ENCODE results near the gene GSTP1. TPM values are rescaled to one million over a fixed set of nuclear protein-coding genes. Genes with fewer than 3 reads are reported as not detected.
"Not testable (repeated sequence)": the region's sequence is repeated elsewhere in the genome, so short reads cannot be mapped to it uniquely, and the experiment has no call there.

Gene GSTP1
- total and polyA plus RNA-seq, 8 donors: 393 to 2,840 (median 647) TPM

DNA sequence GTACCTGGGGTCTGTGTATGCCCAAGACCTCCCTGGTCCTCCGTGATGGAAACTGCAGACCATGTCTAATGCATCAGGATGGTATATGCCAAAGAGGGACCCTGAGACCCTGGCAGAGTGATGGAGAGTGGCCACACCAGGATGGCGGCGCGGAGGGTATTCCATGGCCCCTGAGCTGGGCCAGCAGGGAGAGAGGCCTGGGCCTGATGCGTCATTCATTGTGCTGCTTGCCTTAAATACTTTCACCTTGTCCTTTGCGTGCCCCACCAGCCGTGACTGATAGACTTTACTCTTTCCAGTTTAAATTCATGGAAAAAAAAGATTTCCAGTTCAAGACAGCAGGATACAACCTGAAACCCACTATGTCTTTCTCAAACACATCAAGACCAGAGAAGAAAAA lies 17.5 kb downstream of the GSTP1 start:
- intact Hi-C loops (cut with DNase I; ENCODE audit: low total_unique reads): no loop called here
- no peaks in the 10 kb centered on the region for H3K36me3 ChIP-seq
- 88 to 96% (median 95%) methylated on average over 7 of the region's 7 CpGs for WGBS, 5 donors
- H3K4me1 ChIP-seq: peaks cover 2 to 14% (median 4%) of the 10 kb centered on the region in 4 donors
- no peaks in the 10 kb centered on the region for H3K9me3 ChIP-seq
- no peak overlapping the region for H3K27ac ChIP-seq
- H3K4me3 ChIP-seq: no peak overlapping the region
- TF ChIP-seq POLR2AphosphoS5 (IDR thresholded peaks at IDR 0.05): no peak
- TF ChIP-seq POLR2A (IDR thresholded peaks at IDR 0.05): no peak
- no peak for TF ChIP-seq EP300 (IDR thresholded peaks at IDR 0.05)
- TF ChIP-seq, protein P1, sequence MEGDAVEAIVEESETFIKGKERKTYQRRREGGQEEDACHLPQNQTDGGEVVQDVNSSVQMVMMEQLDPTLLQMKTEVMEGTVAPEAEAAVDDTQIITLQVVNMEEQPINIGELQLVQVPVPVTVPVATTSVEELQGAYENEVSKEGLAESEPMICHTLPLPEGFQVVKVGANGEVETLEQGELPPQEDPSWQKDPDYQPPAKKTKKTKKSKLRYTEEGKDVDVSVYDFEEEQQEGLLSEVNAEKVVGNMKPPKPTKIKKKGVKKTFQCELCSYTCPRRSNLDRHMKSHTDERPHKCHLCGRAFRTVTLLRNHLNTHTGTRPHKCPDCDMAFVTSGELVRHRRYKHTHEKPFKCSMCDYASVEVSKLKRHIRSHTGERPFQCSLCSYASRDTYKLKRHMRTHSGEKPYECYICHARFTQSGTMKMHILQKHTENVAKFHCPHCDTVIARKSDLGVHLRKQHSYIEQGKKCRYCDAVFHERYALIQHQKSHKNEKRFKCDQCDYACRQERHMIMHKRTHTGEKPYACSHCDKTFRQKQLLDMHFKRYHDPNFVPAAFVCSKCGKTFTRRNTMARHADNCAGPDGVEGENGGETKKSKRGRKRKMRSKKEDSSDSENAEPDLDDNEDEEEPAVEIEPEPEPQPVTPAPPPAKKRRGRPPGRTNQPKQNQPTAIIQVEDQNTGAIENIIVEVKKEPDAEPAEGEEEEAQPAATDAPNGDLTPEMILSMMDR (IDR thresholded peaks at IDR 0.05): no peak
- no peak for DNase-seq
- H3K27me3 ChIP-seq: no peaks in the 10 kb centered on the region

DNA sequence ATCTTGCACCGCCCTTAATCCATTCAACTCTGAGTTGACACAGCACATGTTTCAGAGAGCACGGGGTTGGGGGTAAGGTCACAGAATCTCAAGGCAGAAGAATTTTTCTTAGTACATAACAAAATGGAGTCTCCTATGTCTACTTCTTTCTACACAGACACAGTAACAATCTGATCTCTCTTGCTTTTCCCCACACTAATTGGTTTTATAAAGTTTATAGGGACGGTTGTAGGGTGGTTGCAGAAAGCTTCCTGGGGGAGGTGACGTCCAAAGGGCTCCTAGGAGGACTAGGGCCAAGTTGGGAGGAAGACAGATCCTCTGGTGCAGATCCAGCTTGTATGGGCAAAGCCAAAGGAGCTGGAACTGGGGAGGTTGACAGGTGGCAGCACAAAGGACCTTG lies 20.5 kb downstream of the GSTP1 start:
- H3K4me1 ChIP-seq: peaks cover 16 to 40% (median 27%) of the 10 kb centered on the region in 4 donors
- H3K27ac ChIP-seq; H3K27me3 ChIP-seq; H3K36me3 ChIP-seq; H3K4me3 ChIP-seq; DNase-seq; H3K9me3 ChIP-seq; intact Hi-C loops (cut with DNase I; ENCODE audit: low total_unique reads): not testable (repeated sequence)
- WGBS, 5 donors: 64 to 75% (median 73%) methylated on average over 2 to 3 of the region's 4 CpGs

GRCh38 chr11:67604815-67605214 lies 21.2 kb downstream of the GSTP1 start:
- Histone ChIP-seq H3K27ac (no peak overlapping the region), H3K9me3 (no peaks in the 10 kb centered on the region), H3K4me1 (peaks cover 16 to 41% (median 27%) of the 10 kb centered on the region in 4 donors), H3K4me3 (no peak overlapping the region), H3K36me3 (peaks cover 11 to 16% (median 15%) of the 10 kb centered on the region in 4 donors), H3K27me3 (no peaks in the 10 kb centered on the region)
- intact Hi-C loops (cut with DNase I; ENCODE audit: low total_unique reads): no loop called here
- DNase-seq: no peak
- WGBS, 5 donors: 77 to 93% (median 90%) methylated on average over 2 of the region's 2 CpGs
- TF ChIP-seq POLR2A (IDR thresholded peaks at IDR 0.05): no peak
- no peak for TF ChIP-seq EP300 (IDR thresholded peaks at IDR 0.05)
- TF ChIP-seq, protein P1 (IDR thresholded peaks at IDR 0.05): no peak
- TF ChIP-seq POLR2AphosphoS5 (IDR thresholded peaks at IDR 0.05): no peak

- intact Hi-C loops (cut with DNase I; ENCODE audit: low total_unique reads): no loop called here
- Histone ChIP-seq H3K4me3 (no peak overlapping the region), H3K9me3 (no peaks in the 10 kb centered on the region), H3K4me1 (peaks cover 16 to 41% (median 27%) of the 10 kb centered on the region in 4 donors), H3K36me3 (peaks cover 17 to 22% (median 21%) of the 10 kb centered on the region in 4 donors), H3K27me3 (no peaks in the 10 kb centered on the region), H3K27ac (peak overlapping the region in 2 of 5 donors; percentile 90 to 92)
- no peak for TF ChIP-seq POLR2AphosphoS5 (IDR thresholded peaks at IDR 0.05)
- no peak for DNase-seq
- 57 to 67% (median 61%) methylated on average over 10 to 11 of the region's 11 CpGs for WGBS, 5 donors
Measured at GRCh38 chr11:67605231-67606011, 21.8 kb downstream of the GSTP1 start.

DNA sequence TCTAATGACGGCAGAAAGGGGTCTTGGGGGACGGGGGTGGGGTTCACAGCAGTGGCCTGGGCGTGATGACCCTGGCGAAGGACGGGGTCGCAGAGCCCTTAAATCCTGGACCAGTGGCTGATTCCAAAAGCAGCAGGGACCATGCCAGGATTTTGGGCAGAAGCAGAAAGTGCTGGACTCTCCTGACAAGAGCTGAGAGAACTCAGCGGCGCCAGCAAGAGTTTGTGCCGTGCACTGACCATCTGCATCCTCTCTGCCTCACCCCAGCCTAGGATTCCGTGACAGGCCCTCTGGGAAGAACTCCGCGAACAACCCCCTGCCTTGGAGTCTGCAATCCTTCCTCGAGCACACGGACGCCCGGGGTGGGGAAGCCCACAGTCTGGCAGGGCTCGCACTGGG lies 22.5 kb downstream of the GSTP1 start:
- no peak for DNase-seq
- H3K4me1 ChIP-seq: peaks cover 16 to 41% (median 27%) of the 10 kb centered on the region in 4 donors
- 31 to 43% (median 39%) methylated on average over 14 to 17 of the region's 17 CpGs for WGBS, 5 donors
- H3K9me3 ChIP-seq: no peaks in the 10 kb centered on the region
- peak overlapping the region; percentile 96 to 99 (median 98) for H3K4me3 ChIP-seq
- intact Hi-C loops (cut with DNase I; ENCODE audit: low total_unique reads): no loop called here
- peak overlapping the region in 4 of 5 donors; percentile 81 to 92 (median 91) for H3K27ac ChIP-seq
- no peaks in the 10 kb centered on the region for H3K27me3 ChIP-seq
- H3K36me3 ChIP-seq: peaks cover 24 to 28% (median 27%) of the 10 kb centered on the region in 4 donors
- TF ChIP-seq POLR2A (IDR thresholded peaks at IDR 0.05) (no peak), EP300 (IDR thresholded peaks at IDR 0.05) (no peak)
